ENCODE results near the gene OR52K2. TPM values are rescaled to one million over a fixed set of nuclear protein-coding genes. Genes with fewer than 3 reads are reported as not detected.
"Not testable (repeated sequence)": the region's sequence is repeated elsewhere in the genome, so short reads cannot be mapped to it uniquely, and the experiment has no call there.

Gene OR52K2
- total RNA-seq, 1 donor, result not detected

GRCh38 chr11:4484310-4484709, 35.2 kb downstream of the OR52K2 start:
- H3K4me1 ChIP-seq (ENCODE audit: insufficient read depth, low read length), result peaks cover 5% of the 10 kb centered on the region
- TF ChIP-seq CTCF (IDR thresholded peaks at IDR 0.05; ENCODE audit: extremely low read depth, low read depth, low read length), result no peak
- H3K4me2 ChIP-seq (ENCODE audit: insufficient read depth, low read length), result no peak overlapping the region
- H3K4me3 ChIP-seq (ENCODE audit: insufficient read depth, low read length), result no peak overlapping the region
- no peak overlapping the region for H2AFZ ChIP-seq (ENCODE audit: low read length)
- no peak for DNase-seq (ENCODE audit: insufficient read length, low spot score, missing footprints)
- H3K9me3 ChIP-seq (ENCODE audit: low read depth, low read length), result no peaks in the 10 kb centered on the region
- no peaks in the 10 kb centered on the region for H3K27me3 ChIP-seq (ENCODE audit: insufficient read depth, low read length)
- H3K79me2 ChIP-seq (ENCODE audit: insufficient read depth, low read length), result no peaks in the 10 kb centered on the region
- H3K36me3 ChIP-seq (ENCODE audit: insufficient read depth, low read length), result no peaks in the 10 kb centered on the region
- no peak overlapping the region for H3K27ac ChIP-seq (ENCODE audit: low read depth, low read length)
- H4K20me1 ChIP-seq (ENCODE audit: insufficient read depth, low read length), result no peaks in the 10 kb centered on the region

DNA sequence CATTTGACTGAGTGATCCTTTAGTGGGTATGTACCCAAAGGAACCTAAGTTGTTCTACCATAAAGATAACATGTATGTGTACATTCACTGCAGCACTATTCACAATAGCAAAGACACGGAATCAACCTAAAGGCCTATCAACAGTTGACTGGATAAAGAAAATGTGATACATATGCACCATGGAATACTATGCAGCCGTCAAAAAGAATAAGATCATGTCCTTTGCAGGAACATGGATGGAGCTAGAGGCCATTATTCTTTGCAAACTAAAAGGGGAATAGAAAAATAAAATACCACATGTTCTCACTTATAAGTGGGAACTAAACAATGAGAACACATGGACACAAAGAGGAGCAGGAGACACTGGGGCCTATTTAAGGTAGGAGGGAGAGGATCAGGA, 42.3 kb downstream of the OR52K2 start:
- not testable (repeated sequence) for H4K20me1 ChIP-seq (ENCODE audit: insufficient read depth, low read length); H3K79me2 ChIP-seq (ENCODE audit: insufficient read depth, low read length); DNase-seq (ENCODE audit: insufficient read length, low spot score, missing footprints)

DNA sequence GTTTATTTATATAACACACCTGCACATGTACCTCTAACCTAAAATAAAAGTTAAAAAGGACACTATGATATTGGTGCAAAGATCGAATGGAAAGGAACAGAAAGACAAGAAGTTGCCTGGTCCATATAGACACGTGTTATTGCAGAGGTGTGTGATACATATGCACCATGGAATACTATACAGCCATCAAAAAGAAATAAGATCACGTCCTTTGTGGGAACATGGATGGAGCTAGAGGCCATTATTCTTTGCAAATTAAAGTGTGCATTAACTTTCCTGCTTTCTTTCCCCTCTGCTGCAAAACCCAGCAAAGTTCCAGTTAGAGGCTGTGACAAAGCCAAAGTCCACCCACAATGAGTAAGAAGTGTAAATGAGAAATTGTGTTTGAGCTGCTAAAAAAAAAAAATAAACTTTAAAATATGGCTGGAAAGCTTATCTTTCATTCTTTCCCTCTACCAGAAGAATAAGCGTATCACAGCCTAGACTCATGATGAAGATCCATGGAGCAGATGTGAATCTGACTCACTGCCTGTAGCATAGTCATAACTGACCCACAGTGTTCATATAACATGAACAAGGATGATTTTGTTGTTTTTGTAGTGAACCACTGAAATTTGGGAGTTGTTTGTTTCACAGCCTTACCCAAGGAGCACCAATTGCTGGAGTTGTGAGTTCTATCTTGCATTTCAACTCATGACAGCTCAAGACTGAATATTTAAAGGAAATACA, 42.9 kb downstream of the OR52K2 start:
- H2AFZ ChIP-seq (ENCODE audit: low read length), result no peak overlapping the region
- no peak overlapping the region for H3K4me3 ChIP-seq (ENCODE audit: insufficient read depth, low read length)
- H3K36me3 ChIP-seq (ENCODE audit: insufficient read depth, low read length), result no peaks in the 10 kb centered on the region
- no peak for TF ChIP-seq CTCF (IDR thresholded peaks at IDR 0.05; ENCODE audit: extremely low read depth, low read depth, low read length)
- H3K4me2 ChIP-seq (ENCODE audit: insufficient read depth, low read length), result no peak overlapping the region
- H4K20me1 ChIP-seq (ENCODE audit: insufficient read depth, low read length), result no peaks in the 10 kb centered on the region
- H3K27me3 ChIP-seq (ENCODE audit: insufficient read depth, low read length), result peaks cover 18% of the 10 kb centered on the region
- H3K4me1 ChIP-seq (ENCODE audit: insufficient read depth, low read length), result no peaks in the 10 kb centered on the region
- peak; percentile 32 for DNase-seq (ENCODE audit: insufficient read length, low spot score, missing footprints)
- H3K9me3 ChIP-seq (ENCODE audit: low read depth, low read length), result no peaks in the 10 kb centered on the region
- no peak overlapping the region for H3K27ac ChIP-seq (ENCODE audit: low read depth, low read length)
- H3K79me2 ChIP-seq (ENCODE audit: insufficient read depth, low read length), result no peaks in the 10 kb centered on the region

More for the DNA sequence above, 42.3 kb downstream of the OR52K2 start:
- H3K36me3 ChIP-seq (ENCODE audit: insufficient read depth, low read length); H2AFZ ChIP-seq (ENCODE audit: low read length); H3K27ac ChIP-seq (ENCODE audit: low read depth, low read length); H3K4me2 ChIP-seq (ENCODE audit: insufficient read depth, low read length); H3K4me3 ChIP-seq (ENCODE audit: insufficient read depth, low read length); H3K4me1 ChIP-seq (ENCODE audit: insufficient read depth, low read length); H3K9me3 ChIP-seq (ENCODE audit: low read depth, low read length): not testable (repeated sequence)
- peaks cover 18% of the 10 kb centered on the region for H3K27me3 ChIP-seq (ENCODE audit: insufficient read depth, low read length)

GRCh38 chr11:4493480-4493818, 44.4 kb downstream of the OR52K2 start:
- Histone ChIP-seq H3K9me3 (ENCODE audit: low read depth, low read length) (no peaks in the 10 kb centered on the region), H2AFZ (ENCODE audit: low read length) (no peak overlapping the region), H3K36me3 (ENCODE audit: insufficient read depth, low read length) (no peaks in the 10 kb centered on the region), H3K4me2 (ENCODE audit: insufficient read depth, low read length) (no peak overlapping the region), H3K4me3 (ENCODE audit: insufficient read depth, low read length) (no peak overlapping the region), H3K27ac (ENCODE audit: low read depth, low read length) (no peak overlapping the region), H3K27me3 (ENCODE audit: insufficient read depth, low read length) (peaks cover 18% of the 10 kb centered on the region), H3K4me1 (ENCODE audit: insufficient read depth, low read length) (no peaks in the 10 kb centered on the region), H3K79me2 (ENCODE audit: insufficient read depth, low read length) (no peaks in the 10 kb centered on the region), H4K20me1 (ENCODE audit: insufficient read depth, low read length) (no peaks in the 10 kb centered on the region)
- no peak for TF ChIP-seq CTCF (IDR thresholded peaks at IDR 0.05; ENCODE audit: extremely low read depth, low read depth, low read length)
- DNase-seq (ENCODE audit: insufficient read length, low spot score, missing footprints), result no peak

Measured in osteoblast (primary cell).